Measurements from ENCODE around the gene TRAF1. TPM values are rescaled to one million over a fixed set of nuclear protein-coding genes. Genes with fewer than 3 reads are reported as not detected.

Gene TRAF1
- total RNA-seq, 4 donors from 2014 or later = 12.3 to 21.0 (median 19.8) TPM

DNA sequence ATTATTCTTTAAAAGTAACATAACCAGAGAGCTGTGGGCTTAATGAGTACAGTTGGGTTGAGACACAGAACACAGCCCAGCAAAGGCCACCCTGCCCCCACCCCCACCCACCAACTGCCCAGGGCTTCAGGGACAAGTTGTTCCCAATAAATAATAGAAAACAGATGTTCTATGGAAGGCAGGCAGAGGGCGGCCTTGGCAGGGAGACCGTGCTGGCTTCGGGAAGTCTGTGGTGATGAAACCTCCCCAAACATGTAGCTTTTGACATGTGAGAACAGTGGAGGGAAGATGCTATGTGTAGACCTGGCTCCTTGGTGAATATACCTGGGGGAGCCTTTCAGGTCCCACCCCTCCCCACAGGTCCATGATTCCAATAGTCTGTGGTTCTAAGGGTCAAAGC lies 10.0 kb downstream of the TRAF1 start:
- Histone ChIP-seq H3K27ac (peak overlapping the region; percentile 60 to 95 (median 86)), H3K4me3 (no peak overlapping the region), H3K36me3 (peaks cover 0 to 22% (median 0%) of the 10 kb centered on the region in 3 donors), H3K9me3 (no peaks in the 10 kb centered on the region), H3K4me1 (peaks cover 5 to 77% (median 58%) of the 10 kb centered on the region in 4 donors), H3K27me3 (no peaks in the 10 kb centered on the region)
- peak; percentile 74 to 80 for DNase-seq (ENCODE audit: low spot score in 2 of 2)
- TF ChIP-seq POLR2A (IDR thresholded peaks at IDR 0.05) (no peak), EP300 (IDR thresholded peaks at IDR 0.05) (peak in 1 of 2 donors; percentile 94)
- TF ChIP-seq, protein P1, sequence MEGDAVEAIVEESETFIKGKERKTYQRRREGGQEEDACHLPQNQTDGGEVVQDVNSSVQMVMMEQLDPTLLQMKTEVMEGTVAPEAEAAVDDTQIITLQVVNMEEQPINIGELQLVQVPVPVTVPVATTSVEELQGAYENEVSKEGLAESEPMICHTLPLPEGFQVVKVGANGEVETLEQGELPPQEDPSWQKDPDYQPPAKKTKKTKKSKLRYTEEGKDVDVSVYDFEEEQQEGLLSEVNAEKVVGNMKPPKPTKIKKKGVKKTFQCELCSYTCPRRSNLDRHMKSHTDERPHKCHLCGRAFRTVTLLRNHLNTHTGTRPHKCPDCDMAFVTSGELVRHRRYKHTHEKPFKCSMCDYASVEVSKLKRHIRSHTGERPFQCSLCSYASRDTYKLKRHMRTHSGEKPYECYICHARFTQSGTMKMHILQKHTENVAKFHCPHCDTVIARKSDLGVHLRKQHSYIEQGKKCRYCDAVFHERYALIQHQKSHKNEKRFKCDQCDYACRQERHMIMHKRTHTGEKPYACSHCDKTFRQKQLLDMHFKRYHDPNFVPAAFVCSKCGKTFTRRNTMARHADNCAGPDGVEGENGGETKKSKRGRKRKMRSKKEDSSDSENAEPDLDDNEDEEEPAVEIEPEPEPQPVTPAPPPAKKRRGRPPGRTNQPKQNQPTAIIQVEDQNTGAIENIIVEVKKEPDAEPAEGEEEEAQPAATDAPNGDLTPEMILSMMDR (IDR thresholded peaks at IDR 0.05) = peak; percentile 27 to 58 (median 47)
- 17 to 20% methylated on average over 3 of the region's 3 CpGs for WGBS, 2 donors

DNA sequence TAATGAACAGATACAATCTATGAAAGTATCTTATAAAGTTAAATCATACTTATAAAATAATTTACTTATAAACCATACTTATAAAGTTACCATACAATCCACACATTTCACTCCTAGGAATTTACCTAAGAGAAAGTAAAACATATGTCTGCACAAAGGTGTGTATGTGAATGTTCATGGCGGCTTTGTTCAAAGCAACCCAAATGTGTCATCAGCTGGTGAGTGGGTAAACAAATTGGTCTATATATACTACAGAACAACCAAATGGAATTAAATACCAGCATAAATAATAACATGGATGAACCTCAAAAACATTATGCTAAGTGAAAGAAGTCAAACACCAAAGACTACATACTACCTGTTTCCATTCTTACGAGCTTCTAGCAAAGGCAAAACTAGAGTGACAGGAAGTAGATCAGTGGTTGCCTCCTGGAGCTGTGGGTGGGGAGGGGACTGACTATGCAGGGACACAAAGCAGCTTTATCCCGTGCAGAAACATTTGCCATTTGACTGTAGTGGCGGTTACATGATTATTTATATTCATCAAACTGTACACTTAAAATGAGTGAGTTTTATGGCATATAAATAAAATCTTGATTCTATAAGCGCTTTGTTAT lies 10.6 kb downstream of the TRAF1 start:
- Histone ChIP-seq H3K27ac (peak overlapping the region; percentile 60 to 95 (median 86)), H3K9me3 (no peaks in the 10 kb centered on the region), H3K27me3 (no peaks in the 10 kb centered on the region), H3K36me3 (peaks cover 0 to 28% (median 0%) of the 10 kb centered on the region in 3 donors), H3K4me1 (peaks cover 5 to 71% (median 56%) of the 10 kb centered on the region in 4 donors), H3K4me3 (peak overlapping the region in 1 of 4 donors; percentile 5)
- 43 to 45% methylated on average over 5 of the region's 5 CpGs for WGBS, 2 donors
- DNase-seq (ENCODE audit: low spot score in 2 of 2) = no peak
- TF ChIP-seq POLR2A (IDR thresholded peaks at IDR 0.05) (no peak), EP300 (IDR thresholded peaks at IDR 0.05) (no peak)
- TF ChIP-seq, protein P1 (IDR thresholded peaks at IDR 0.05) = no peak

DNA sequence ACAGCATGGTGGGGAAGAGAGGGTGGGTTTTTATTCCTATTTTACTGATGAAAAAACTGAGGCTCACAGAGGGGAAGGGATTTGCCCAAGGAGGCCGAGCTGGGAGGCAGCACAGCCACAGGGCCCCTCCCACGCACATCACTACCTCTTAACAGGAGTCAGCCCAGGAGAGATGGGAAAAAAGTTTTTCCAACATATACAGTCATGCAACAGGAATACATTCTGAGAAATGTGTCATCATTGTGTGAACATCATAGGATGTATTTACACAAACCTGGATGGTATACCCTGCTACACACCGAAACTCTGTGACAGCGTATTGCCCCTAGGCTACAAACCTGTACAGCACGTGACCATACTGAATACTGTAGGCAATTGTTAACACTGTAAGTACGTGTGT lies 11.6 kb downstream of the TRAF1 start:
- Histone ChIP-seq H3K4me1 (peaks cover 2 to 61% (median 46%) of the 10 kb centered on the region in 4 donors), H3K27me3 (no peaks in the 10 kb centered on the region), H3K27ac (peak overlapping the region; percentile 60 to 95 (median 78)), H3K9me3 (no peaks in the 10 kb centered on the region), H3K36me3 (peaks cover 0 to 38% (median 0%) of the 10 kb centered on the region in 3 donors), H3K4me3 (no peak overlapping the region)
- DNase-seq (ENCODE audit: low spot score in 2 of 2) = no peak
- WGBS, 2 donors = 86 to 90% methylated on average over 6 of the region's 6 CpGs
- TF ChIP-seq POLR2A (IDR thresholded peaks at IDR 0.05) (no peak), EP300 (IDR thresholded peaks at IDR 0.05) (no peak)
- TF ChIP-seq, protein P1 (IDR thresholded peaks at IDR 0.05) = no peak

DNA sequence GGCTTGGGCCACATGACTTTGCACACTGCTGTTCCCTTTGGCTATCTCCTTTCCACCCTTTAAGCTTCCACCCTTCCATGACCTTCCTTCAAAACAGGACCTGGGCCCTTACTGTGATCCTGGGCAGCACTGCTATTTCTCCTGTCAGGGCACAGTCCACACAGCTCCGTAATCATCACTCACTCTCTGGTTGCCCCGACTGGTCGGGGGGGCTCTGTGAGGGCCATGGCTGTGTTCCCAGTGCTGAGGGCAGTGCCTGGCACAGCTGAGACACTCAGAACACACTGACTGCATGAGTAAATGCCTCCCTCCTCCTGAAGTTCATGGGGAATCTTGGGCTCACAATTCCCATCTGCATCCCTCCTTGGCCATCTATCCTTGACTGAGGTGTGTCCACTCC lies 12.2 kb downstream of the TRAF1 start:
- Histone ChIP-seq H3K27ac (peak overlapping the region in 3 of 4 donors; percentile 62 to 95 (median 93)), H3K36me3 (peaks cover 0 to 42% (median 0%) of the 10 kb centered on the region in 3 donors), H3K9me3 (no peaks in the 10 kb centered on the region), H3K27me3 (no peaks in the 10 kb centered on the region), H3K4me3 (no peak overlapping the region), H3K4me1 (peaks cover 2 to 55% (median 41%) of the 10 kb centered on the region in 4 donors)
- no peak for DNase-seq (ENCODE audit: low spot score in 2 of 2)
- TF ChIP-seq EP300 (IDR thresholded peaks at IDR 0.05) (peak in 1 of 2 donors; percentile 36), POLR2A (IDR thresholded peaks at IDR 0.05) (no peak)
- WGBS, 2 donors = 36 to 45% methylated on average over 3 of the region's 3 CpGs

DNA sequence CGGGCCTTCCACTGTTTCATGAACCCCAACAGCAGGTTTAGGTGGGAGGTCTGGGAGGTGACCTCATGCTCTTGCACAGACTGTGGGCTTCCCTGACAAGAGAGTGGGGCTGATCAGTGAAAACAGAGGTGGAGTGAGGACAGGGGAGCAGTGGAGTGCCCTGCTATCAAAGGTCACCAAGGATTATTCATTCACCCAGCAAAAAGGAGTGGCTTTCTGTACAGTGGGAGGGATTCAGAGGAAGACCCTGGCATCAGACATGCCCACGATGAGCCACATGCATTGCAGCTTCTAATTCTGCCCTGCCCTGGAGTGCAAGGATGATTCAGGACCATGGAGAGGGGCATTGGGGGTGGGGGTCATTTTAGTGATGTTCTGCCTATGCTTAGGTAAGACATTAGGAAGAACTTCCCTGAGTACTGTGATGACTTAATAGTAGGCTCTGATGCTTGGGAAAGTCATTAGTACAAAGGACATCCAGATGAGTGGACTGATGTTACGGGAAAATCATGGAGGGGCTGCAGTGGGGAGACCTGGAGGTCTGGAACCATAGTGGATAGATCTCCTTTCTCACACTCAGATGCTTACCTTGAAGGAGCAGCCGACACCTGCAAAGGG lies 12.8 kb downstream of the TRAF1 start:
- Histone ChIP-seq H3K27ac (peak overlapping the region in 3 of 4 donors; percentile 62 to 95 (median 93)), H3K36me3 (peaks cover 0 to 49% (median 0%) of the 10 kb centered on the region in 3 donors), H3K9me3 (no peaks in the 10 kb centered on the region), H3K4me1 (peaks cover 2 to 49% (median 34%) of the 10 kb centered on the region in 4 donors), H3K27me3 (no peaks in the 10 kb centered on the region), H3K4me3 (no peak overlapping the region)
- WGBS, 2 donors = 88 to 94% methylated on average over 4 of the region's 4 CpGs
- TF ChIP-seq POLR2A (IDR thresholded peaks at IDR 0.05) (no peak), EP300 (IDR thresholded peaks at IDR 0.05) (no peak)
- TF ChIP-seq, protein P1 (IDR thresholded peaks at IDR 0.05) = no peak
- DNase-seq (ENCODE audit: low spot score in 2 of 2) = no peak

Data from tibial nerve (tissue), 4 donors.